PC-9 (cell line): ENCODE results near the gene SLC35F4. TPM values are rescaled to one million over a fixed set of nuclear protein-coding genes. Genes with fewer than 3 reads are reported as not detected.

Experiments used
- BruUV-seq: library from RNA; stranded (reverse); fragments of 400-500 nt; replicated peaks from 2 replicates; lab custom pipeline; 2021; lab: Mats Ljungman, UMichigan
- CTCF ChIA-PET: fragments of 300-600 bp; sonication (Branson Sonifier 250); formaldehyde crosslinking; loops from one replicate; lab custom pipeline; 2022; ENCODE audit warnings: antibody characterized with exemption; lab: Charles Lee
- POLR2A ChIA-PET: fragments of 300-600 bp; sonication (Branson Sonifier 250); formaldehyde crosslinking; loops from one replicate; lab custom pipeline; 2022; ENCODE audit warnings: antibody characterized with exemption; ENCODE audit not compliant: unreplicated experiment; lab: Charles Lee
- DNase-seq, 2 experiments: peaks; one replicate each; pipeline versions ENCODE4 v3.0.0 to v3.0.0-alpha.2; 2015 to 2022; ENCODE audit warnings: mixed read lengths in 1 of 2
- H2AFZ ChIP-seq: fragments of 200-600 bp; sonication (generic); 2 replicates; pipeline ENCODE4 v1.8.1; 2017; ENCODE audit warnings: antibody characterized with exemption
- H3F3A ChIP-seq: fragments of 200-600 bp; sonication (generic); 2 replicates; pipeline ENCODE4 v1.8.1; 2017; ENCODE audit warnings: antibody characterized with exemption, mild to moderate bottlenecking, low read depth; ENCODE audit not compliant: insufficient read depth
- H3K27ac ChIP-seq: fragments of 200-600 bp; sonication (generic); 2 replicates; pipeline ENCODE4 v1.6.1; 2016; ENCODE audit warnings: mixed run types
- H3K27me3 ChIP-seq: fragments of 200-600 bp; sonication (generic); 2 replicates; pipeline ENCODE4 v1.6.1; 2016; ENCODE audit warnings: low read depth, mixed run types; ENCODE audit not compliant: insufficient read depth
- H3K36me3 ChIP-seq: fragments of 200-600 bp; sonication (generic); 2 replicates; pipeline ENCODE4 v1.6.1; 2016; ENCODE audit warnings: low read depth, mixed run types
- H3K4me1 ChIP-seq: fragments of 200-600 bp; sonication (generic); replicated peaks from 2 replicates; pipeline ENCODE4 v1.6.1; 2016; ENCODE audit warnings: mixed run types; ENCODE audit not compliant: insufficient read depth
- H3K4me2 ChIP-seq: fragments of 200-600 bp; sonication (generic); 2 replicates; pipeline ENCODE4 v1.6.1; 2017; ENCODE audit warnings: mixed run types
- H3K4me3 ChIP-seq: fragments of 200-600 bp; sonication (generic); 2 replicates; pipeline ENCODE4 v1.6.1; 2016; ENCODE audit warnings: mixed run types
- H3K79me2 ChIP-seq: fragments of 200-600 bp; sonication (generic); 2 replicates; pipeline ENCODE4 v1.6.1; 2017; ENCODE audit warnings: low read depth, mixed run types
- H3K9me2 ChIP-seq: fragments of 200-600 bp; sonication (generic); 2 replicates; pipeline ENCODE4 v1.8.1; 2017; ENCODE audit warnings: mild to moderate bottlenecking; ENCODE audit not compliant: insufficient read depth
- H3K9me3 ChIP-seq: fragments of 200-600 bp; sonication (generic); 2 replicates; pipeline ENCODE4 v1.8.1; 2016; ENCODE audit warnings: low read depth; ENCODE audit not compliant: insufficient read depth
- H4K20me1 ChIP-seq: fragments of 200-600 bp; sonication (generic); 2 replicates; pipeline ENCODE4 v1.8.1; 2017; ENCODE audit not compliant: insufficient read depth
- EZH2 ChIP-seq: fragments of 200-600 bp; sonication (generic); IDR thresholded peaks from 2 replicates; pipeline ENCODE4 v1.8.0; 2017; ENCODE audit warnings: antibody characterized with exemption, low read depth
- intact Hi-C: fragments of 100-400 bp; cut with micrococcal nuclease; formaldehyde crosslinking; loops from one replicate; pipeline ENCODE4 v1.10.0; 2022; ENCODE audit not compliant: unreplicated experiment
- total RNA-seq: library from RNA; stranded (reverse); gene quantifications from 2 replicates; pipeline ENCODE4 v1.2.3, GENCODE V29; 2021
- TF ChIP-seq, protein P1 (sequence below): fragments of 200-600 bp; sonication (generic); conservative IDR thresholded peaks from 2 replicates; pipeline ENCODE4 v1.6.1; 2017; ENCODE audit warnings: mixed run types, antibody characterized with exemption, mild to moderate bottlenecking, moderate library complexity

Gene SLC35F4
- total RNA-seq, 1 experiment from 2014 or later, result not detected

DNA sequence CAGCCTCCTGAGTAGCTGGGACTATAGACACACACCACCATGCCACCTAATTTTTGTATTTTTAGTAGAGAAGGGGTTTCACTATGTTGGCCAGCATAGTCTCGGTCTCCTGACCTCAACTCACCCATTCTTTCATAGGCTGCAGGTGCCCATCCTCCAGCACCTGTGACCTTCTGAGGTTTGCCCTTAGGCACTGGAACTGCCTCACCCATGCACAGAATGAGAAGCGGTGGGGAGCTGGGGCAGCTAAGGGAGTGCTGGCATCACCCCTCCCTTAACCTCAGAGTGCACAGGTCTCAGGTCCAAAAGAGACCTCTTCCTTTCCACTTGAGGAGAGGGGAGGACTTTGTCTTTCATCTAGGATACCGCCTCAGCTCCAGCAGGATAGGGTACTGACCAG, 194.9 kb downstream of the SLC35F4 start:
- intact Hi-C loops, result no loop called here
- DNase-seq, result no peak
- Histone ChIP-seq H3K27ac (no peak overlapping the region), H4K20me1 (no peaks in the 10 kb centered on the region), H3K79me2 (no peaks in the 10 kb centered on the region), H3K36me3 (no peaks in the 10 kb centered on the region), H3K4me1 (no peaks in the 10 kb centered on the region), H3K4me2 (no peak overlapping the region), H3F3A (no peaks in the 10 kb centered on the region), H3K9me2 (no peaks in the 10 kb centered on the region), H3K27me3 (0 out of 2 replicates have a peak, but pooled peaks cover 4% of the 10 kb centered on the region), H3K9me3 (no peaks in the 10 kb centered on the region), H2AFZ (no peak overlapping the region), H3K4me3 (no peak overlapping the region)
- ChIA-PET CTCF (no interaction called here), POLR2A (interaction anchor here (0.7 kb wide), 1 partner anchor 950 kb away, joined by 30 read pairs; no protein-coding TSS in a partner anchor)
- no TSS peak for BruUV-seq
- TF ChIP-seq EZH2, result no peak
- TF ChIP-seq, protein P1, sequence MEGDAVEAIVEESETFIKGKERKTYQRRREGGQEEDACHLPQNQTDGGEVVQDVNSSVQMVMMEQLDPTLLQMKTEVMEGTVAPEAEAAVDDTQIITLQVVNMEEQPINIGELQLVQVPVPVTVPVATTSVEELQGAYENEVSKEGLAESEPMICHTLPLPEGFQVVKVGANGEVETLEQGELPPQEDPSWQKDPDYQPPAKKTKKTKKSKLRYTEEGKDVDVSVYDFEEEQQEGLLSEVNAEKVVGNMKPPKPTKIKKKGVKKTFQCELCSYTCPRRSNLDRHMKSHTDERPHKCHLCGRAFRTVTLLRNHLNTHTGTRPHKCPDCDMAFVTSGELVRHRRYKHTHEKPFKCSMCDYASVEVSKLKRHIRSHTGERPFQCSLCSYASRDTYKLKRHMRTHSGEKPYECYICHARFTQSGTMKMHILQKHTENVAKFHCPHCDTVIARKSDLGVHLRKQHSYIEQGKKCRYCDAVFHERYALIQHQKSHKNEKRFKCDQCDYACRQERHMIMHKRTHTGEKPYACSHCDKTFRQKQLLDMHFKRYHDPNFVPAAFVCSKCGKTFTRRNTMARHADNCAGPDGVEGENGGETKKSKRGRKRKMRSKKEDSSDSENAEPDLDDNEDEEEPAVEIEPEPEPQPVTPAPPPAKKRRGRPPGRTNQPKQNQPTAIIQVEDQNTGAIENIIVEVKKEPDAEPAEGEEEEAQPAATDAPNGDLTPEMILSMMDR, result no peak

DNA sequence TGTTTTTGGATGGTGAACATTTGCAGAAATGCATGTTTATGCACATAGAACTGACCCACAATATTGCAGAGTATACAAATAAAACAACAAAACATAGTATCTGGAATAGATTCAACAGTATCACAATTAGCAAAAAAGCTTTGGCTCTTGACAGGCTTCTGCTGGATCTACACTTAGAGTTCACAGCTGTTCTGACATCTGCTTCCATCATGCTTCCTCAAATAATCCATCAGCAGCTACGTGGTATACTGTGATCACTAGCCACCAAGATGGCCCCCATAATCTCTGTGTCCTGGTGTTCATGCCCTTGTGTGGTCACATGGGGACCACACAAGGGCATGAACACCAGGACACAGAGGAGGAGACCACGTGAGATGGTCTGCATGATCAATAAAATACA, 205.7 kb downstream of the SLC35F4 start:
- Histone ChIP-seq H4K20me1 (no peaks in the 10 kb centered on the region), H3K27me3 (0 out of 2 replicates have a peak, but pooled peaks cover 8% of the 10 kb centered on the region), H3K9me2 (no peaks in the 10 kb centered on the region), H2AFZ (no peak overlapping the region), H3F3A (no peaks in the 10 kb centered on the region), H3K4me1 (no peaks in the 10 kb centered on the region), H3K79me2 (no peaks in the 10 kb centered on the region), H3K9me3 (no peaks in the 10 kb centered on the region), H3K4me2 (no peak overlapping the region), H3K4me3 (no peak overlapping the region), H3K27ac (no peak overlapping the region), H3K36me3 (no peaks in the 10 kb centered on the region)
- ChIA-PET POLR2A (no interaction called here), CTCF (no interaction called here)
- TF ChIP-seq, protein P1, result no peak
- intact Hi-C loops, result no loop called here
- BruUV-seq, result no TSS peak
- DNase-seq, result no peak

DNA sequence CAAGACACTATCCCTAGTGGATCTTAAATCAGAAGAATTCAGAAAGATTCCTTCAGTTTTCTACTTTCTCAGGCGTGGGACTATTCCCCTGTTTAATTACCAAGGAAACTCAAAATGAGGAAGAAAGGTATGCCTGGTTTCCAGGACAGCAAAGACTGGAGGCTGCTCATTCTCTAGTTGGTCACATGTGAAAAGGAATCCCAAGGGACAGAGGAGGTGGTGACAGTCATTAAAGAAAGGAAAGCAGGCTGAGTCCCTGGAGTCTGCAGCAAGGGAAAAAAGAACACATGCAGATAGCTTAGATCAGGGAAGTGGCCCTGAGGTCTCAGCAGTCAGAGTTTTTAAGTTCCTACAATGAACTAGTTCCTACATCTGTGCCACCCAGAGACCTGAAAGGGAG, 206.8 kb downstream of the SLC35F4 start:
- CTCF ChIA-PET, result no interaction called here
- DNase-seq, result no peak
- Histone ChIP-seq H3K27ac (no peak overlapping the region), H3K4me1 (no peaks in the 10 kb centered on the region), H4K20me1 (no peaks in the 10 kb centered on the region), H3F3A (no peaks in the 10 kb centered on the region), H3K4me2 (no peak overlapping the region), H3K9me2 (no peaks in the 10 kb centered on the region), H3K79me2 (no peaks in the 10 kb centered on the region), H2AFZ (no peak overlapping the region), H3K27me3 (0 out of 2 replicates have a peak, but pooled peaks cover 4% of the 10 kb centered on the region), H3K9me3 (no peaks in the 10 kb centered on the region), H3K4me3 (no peak overlapping the region), H3K36me3 (no peaks in the 10 kb centered on the region)
- TF ChIP-seq EZH2, result no peak
- TF ChIP-seq, protein P1, result no peak
- POLR2A ChIA-PET, result no interaction called here
- no TSS peak for BruUV-seq
- intact Hi-C loops, result no loop called here
